ENCODE data around the gene HELZ.

- TF ChIP-seq EZH2phosphoT487 (IDR thresholded peaks at IDR 0.05; ENCODE audit: insufficient read depth, low read depth) (no peak), EZH2 (IDR thresholded peaks at IDR 0.05; ENCODE audit: insufficient read depth, poor library complexity, severe bottlenecking) (no peak)
These were observed 15.4 kb upstream of the HELZ start for GRCh38 chr17:67260170-67260987.
